Astrocyte (in vitro differentiated cells and primary cell): ENCODE measurements around the gene CFD. TPM values are rescaled to one million over a fixed set of nuclear protein-coding genes. Genes with fewer than 3 reads are reported as not detected.

Experiments
- DNase-seq: peaks from one replicate; pipeline ENCODE4 v3.0.0-alpha.2; 2010; ENCODE audit warnings: low read depth
- FAIRE-seq: peaks from 2 replicates; lab custom pipeline; 2011; peaks lifted over from hg19 to GRCh38; lab: Jason Lieb, UNC
- H2AFZ ChIP-seq: 2 replicates; pipeline ENCODE4 v1.6.0; 2012; ENCODE audit warnings: low read depth, low read length, inconsistent platforms
- H3K27ac ChIP-seq: 2 replicates; pipeline ENCODE4 v1.5.1; 2011; ENCODE audit warnings: low read depth, low read length, inconsistent platforms
- H3K27me3 ChIP-seq: 2 replicates; pipeline ENCODE4 v1.6.0; 2011; ENCODE audit warnings: low read length, inconsistent platforms; ENCODE audit not compliant: insufficient read depth
- H3K36me3 ChIP-seq: 2 replicates; pipeline ENCODE4 v1.5.1; 2011; ENCODE audit warnings: low read length, inconsistent platforms; ENCODE audit not compliant: insufficient read depth
- H3K4me1 ChIP-seq: 2 replicates; pipeline ENCODE4 v1.5.1; 2011; ENCODE audit warnings: low read length, inconsistent platforms; ENCODE audit not compliant: insufficient read depth
- H3K4me2 ChIP-seq: 2 replicates; pipeline ENCODE4 v1.6.0; 2012; ENCODE audit warnings: low read length, inconsistent platforms
- H3K4me3 ChIP-seq: 2 replicates; pipeline ENCODE4 v1.5.1; 2011; ENCODE audit warnings: low read depth, mild to moderate bottlenecking, low read length, inconsistent platforms; ENCODE audit not compliant: insufficient read depth
- H3K79me2 ChIP-seq: 2 replicates; pipeline ENCODE4 v1.6.0; 2012; ENCODE audit warnings: mild to moderate bottlenecking, low read length, inconsistent platforms; ENCODE audit not compliant: insufficient read depth
- H3K9ac ChIP-seq: 2 replicates; pipeline ENCODE4 v1.6.0; 2012; ENCODE audit warnings: mild to moderate bottlenecking, low read length, inconsistent platforms
- H3K9me3 ChIP-seq: 2 replicates; pipeline ENCODE4 v1.5.1; 2012; ENCODE audit warnings: low read depth, mild to moderate bottlenecking, low read length, inconsistent platforms; ENCODE audit not compliant: insufficient read depth
- H4K20me1 ChIP-seq: 2 replicates; pipeline ENCODE4 v1.6.0; 2012; ENCODE audit warnings: low read length, inconsistent platforms; ENCODE audit not compliant: insufficient read depth
- H3K27ac Mint-ChIP-seq: one replicate; pipeline ENCODE4 v1.8.0; 2021; ENCODE audit warnings: mild to moderate bottlenecking, mixed read lengths; ENCODE audit not compliant: unreplicated experiment
- H3K27me3 Mint-ChIP-seq: one replicate; pipeline ENCODE4 v1.8.0; 2021; ENCODE audit warnings: low read depth, mixed read lengths; ENCODE audit not compliant: unreplicated experiment
- H3K36me3 Mint-ChIP-seq: one replicate; pipeline ENCODE4 v1.8.0; 2021; ENCODE audit warnings: low read depth, mixed read lengths; ENCODE audit not compliant: unreplicated experiment
- H3K4me1 Mint-ChIP-seq: one replicate; pipeline ENCODE4 v1.8.0; 2021; ENCODE audit warnings: low read depth, mixed read lengths; ENCODE audit not compliant: unreplicated experiment
- H3K4me3 Mint-ChIP-seq: one replicate; pipeline ENCODE4 v1.8.0; 2021; ENCODE audit warnings: mild to moderate bottlenecking, moderate library complexity, mixed read lengths; ENCODE audit not compliant: unreplicated experiment
- H3K9me3 Mint-ChIP-seq: one replicate; pipeline ENCODE4 v1.8.0; 2021; ENCODE audit warnings: mild to moderate bottlenecking, mixed read lengths; ENCODE audit not compliant: unreplicated experiment
- EZH2 ChIP-seq: IDR thresholded peaks from 2 replicates; pipeline ENCODE4 v1.6.1; 2012; ENCODE audit warnings: mild to moderate bottlenecking, low read length, inconsistent platforms; ENCODE audit not compliant: insufficient read depth
- total RNA-seq: library from RNA; stranded (reverse); gene quantifications from 2 replicates; pipeline ENCODE4 v1.2.1, GENCODE V29; 2021
- TF ChIP-seq, protein P1 (sequence below): IDR thresholded peaks from 2 replicates; pipeline ENCODE4 v1.5.1; 2011; ENCODE audit warnings: low read depth, mild to moderate bottlenecking, inconsistent platforms, low read length, moderate library complexity; ENCODE audit not compliant: insufficient read depth

Gene CFD
- total RNA-seq, 1 donor from 2014 or later: 0.59 TPM

DNA sequence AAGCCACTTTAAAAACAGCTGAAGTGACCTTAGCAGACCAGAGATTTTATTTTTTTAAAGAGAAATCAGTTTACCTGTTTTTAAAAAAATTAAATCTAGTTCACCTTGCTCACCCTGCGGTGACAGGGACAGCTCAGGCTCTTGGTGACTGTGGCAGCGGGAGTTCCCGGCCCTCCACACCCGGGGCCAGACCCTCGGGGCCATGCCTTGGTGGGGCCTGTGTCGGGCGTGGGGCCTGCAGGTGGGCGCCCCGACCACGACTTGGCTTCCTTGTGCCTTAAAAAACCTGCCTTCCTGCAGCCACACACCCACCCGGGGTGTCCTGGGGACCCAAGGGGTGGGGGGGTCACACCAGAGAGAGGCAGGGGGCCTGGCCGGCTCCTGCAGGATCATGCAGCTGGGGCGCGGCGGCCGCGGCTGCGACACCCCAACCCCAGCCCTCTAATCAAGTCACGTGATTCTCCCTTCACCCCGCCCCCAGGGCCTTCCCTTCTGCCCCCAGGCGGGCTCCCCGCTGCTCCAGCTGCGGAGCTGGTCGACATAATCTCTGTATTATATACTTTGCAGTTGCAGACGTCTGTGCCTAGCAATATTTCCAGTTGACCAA lies 48.5 kb upstream of the CFD start:
- H3K27ac Mint-ChIP-seq: no peak overlapping the region

DNA sequence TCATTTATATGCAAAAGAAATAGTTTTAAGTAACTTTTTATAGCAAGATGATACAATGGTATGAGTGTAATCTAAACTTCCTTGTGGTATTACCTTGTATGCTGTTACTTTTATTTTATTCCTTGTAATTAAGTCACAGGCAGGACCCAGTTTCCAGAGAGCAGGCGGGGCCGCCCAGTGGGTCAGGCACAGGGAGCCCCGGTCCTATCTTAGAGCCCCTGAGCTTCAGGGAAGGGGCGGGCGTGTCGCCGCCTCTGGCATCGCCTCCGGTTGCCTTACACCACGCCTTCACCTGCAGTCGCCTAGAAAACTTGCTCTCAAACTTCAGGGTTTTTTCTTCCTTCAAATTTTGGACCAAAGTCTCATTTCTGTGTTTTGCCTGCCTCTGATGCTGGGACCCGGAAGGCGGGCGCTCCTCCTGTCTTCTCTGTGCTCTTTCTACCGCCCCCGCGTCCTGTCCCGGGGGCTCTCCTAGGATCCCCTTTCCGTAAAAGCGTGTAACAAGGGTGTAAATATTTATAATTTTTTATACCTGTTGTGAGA lies 47.9 kb upstream of the CFD start:
- no peak overlapping the region for H3K27ac Mint-ChIP-seq
- peaks cover 14% of the 10 kb centered on the region for H3K36me3 Mint-ChIP-seq
- no peaks in the 10 kb centered on the region for H3K9me3 ChIP-seq
- H3K4me1 Mint-ChIP-seq: no peaks in the 10 kb centered on the region
- H3K9me3 Mint-ChIP-seq: no peaks in the 10 kb centered on the region
- no peak overlapping the region for H3K9ac ChIP-seq
- TF ChIP-seq, protein P1, sequence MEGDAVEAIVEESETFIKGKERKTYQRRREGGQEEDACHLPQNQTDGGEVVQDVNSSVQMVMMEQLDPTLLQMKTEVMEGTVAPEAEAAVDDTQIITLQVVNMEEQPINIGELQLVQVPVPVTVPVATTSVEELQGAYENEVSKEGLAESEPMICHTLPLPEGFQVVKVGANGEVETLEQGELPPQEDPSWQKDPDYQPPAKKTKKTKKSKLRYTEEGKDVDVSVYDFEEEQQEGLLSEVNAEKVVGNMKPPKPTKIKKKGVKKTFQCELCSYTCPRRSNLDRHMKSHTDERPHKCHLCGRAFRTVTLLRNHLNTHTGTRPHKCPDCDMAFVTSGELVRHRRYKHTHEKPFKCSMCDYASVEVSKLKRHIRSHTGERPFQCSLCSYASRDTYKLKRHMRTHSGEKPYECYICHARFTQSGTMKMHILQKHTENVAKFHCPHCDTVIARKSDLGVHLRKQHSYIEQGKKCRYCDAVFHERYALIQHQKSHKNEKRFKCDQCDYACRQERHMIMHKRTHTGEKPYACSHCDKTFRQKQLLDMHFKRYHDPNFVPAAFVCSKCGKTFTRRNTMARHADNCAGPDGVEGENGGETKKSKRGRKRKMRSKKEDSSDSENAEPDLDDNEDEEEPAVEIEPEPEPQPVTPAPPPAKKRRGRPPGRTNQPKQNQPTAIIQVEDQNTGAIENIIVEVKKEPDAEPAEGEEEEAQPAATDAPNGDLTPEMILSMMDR: no peak
- TF ChIP-seq EZH2: no peak
- H3K27ac ChIP-seq: no peak overlapping the region
- peaks cover 66% of the 10 kb centered on the region for H4K20me1 ChIP-seq
- DNase-seq: no peak
- no peak overlapping the region for H3K4me3 Mint-ChIP-seq
- no peaks in the 10 kb centered on the region for H3K4me1 ChIP-seq
- no peak for FAIRE-seq
- H3K27me3 Mint-ChIP-seq: no peaks in the 10 kb centered on the region
- H3K4me2 ChIP-seq: no peak overlapping the region
- H3K4me3 ChIP-seq: no peak overlapping the region
- H3K27me3 ChIP-seq: no peaks in the 10 kb centered on the region
- peaks cover 41% of the 10 kb centered on the region for H3K79me2 ChIP-seq
- no peak overlapping the region for H2AFZ ChIP-seq
- peaks cover 32% of the 10 kb centered on the region for H3K36me3 ChIP-seq

More for the DNA sequence above, 48.5 kb upstream of the CFD start:
- DNase-seq (no peak), FAIRE-seq (no peak)
- Histone ChIP-seq H3K9me3 (no peaks in the 10 kb centered on the region), H2AFZ (no peak overlapping the region), H3K4me1 (no peaks in the 10 kb centered on the region), H3K9ac (no peak overlapping the region), H3K79me2 (peaks cover 47% of the 10 kb centered on the region), H4K20me1 (peaks cover 68% of the 10 kb centered on the region), H3K27me3 (no peaks in the 10 kb centered on the region), H3K27ac (no peak overlapping the region), H3K36me3 (peaks cover 34% of the 10 kb centered on the region), H3K4me2 (no peak overlapping the region), H3K4me3 (no peak overlapping the region)
- Mint-ChIP-seq H3K4me3 (no peak overlapping the region), H3K36me3 (peaks cover 12% of the 10 kb centered on the region), H3K4me1 (no peaks in the 10 kb centered on the region), H3K27me3 (no peaks in the 10 kb centered on the region), H3K9me3 (no peaks in the 10 kb centered on the region)
- TF ChIP-seq EZH2: no peak
- TF ChIP-seq, protein P1: no peak

DNA sequence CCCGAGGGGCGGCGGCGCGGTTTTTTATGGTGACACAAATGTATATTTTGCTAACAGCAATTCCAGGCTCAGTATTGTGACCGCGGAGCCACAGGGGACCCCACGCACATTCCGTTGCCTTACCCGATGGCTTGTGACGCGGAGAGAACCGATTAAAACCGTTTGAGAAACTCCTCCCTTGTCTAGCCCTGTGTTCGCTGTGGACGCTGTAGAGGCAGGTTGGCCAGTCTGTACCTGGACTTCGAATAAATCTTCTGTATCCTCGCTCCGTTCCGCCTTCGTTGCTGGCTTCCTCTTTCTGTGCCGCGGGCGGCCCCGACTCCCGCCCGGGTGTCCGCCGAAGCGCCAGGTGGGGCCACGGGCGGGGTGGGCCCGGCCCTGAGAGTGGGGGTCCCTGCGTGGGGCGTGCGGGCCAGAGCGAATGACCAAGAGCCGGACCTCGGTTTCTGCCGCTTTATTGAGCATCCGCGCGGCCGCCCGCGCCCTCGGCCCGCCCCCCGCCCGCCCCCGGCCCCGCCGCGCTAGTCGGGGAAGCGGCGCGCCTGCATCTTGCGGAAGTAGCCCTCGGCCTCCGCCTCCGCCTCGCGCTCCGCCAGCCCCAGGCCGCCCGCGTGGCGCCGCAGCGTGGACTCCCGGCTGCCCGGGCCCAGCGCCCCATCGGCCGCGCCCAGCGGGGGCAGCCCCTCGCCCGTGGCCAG lies 47.3 kb upstream of the CFD start:
- FAIRE-seq (no peak), DNase-seq (no peak)
- Mint-ChIP-seq H3K4me3 (no peak overlapping the region), H3K9me3 (no peaks in the 10 kb centered on the region), H3K27me3 (no peaks in the 10 kb centered on the region), H3K27ac (no peak overlapping the region), H3K4me1 (no peaks in the 10 kb centered on the region), H3K36me3 (peaks cover 13% of the 10 kb centered on the region)
- no peak for TF ChIP-seq EZH2
- TF ChIP-seq, protein P1: no peak
- no peak overlapping the region for H2AFZ ChIP-seq
- H3K27me3 ChIP-seq: no peaks in the 10 kb centered on the region
- no peaks in the 10 kb centered on the region for H3K4me1 ChIP-seq
- H3K27ac ChIP-seq: no peak overlapping the region
- H3K4me3 ChIP-seq: no peak overlapping the region
- H3K79me2 ChIP-seq: peaks cover 35% of the 10 kb centered on the region
- H3K9ac ChIP-seq: no peak overlapping the region
- H4K20me1 ChIP-seq: peaks cover 60% of the 10 kb centered on the region
- peaks cover 26% of the 10 kb centered on the region for H3K36me3 ChIP-seq
- H3K4me2 ChIP-seq: no peak overlapping the region
- no peaks in the 10 kb centered on the region for H3K9me3 ChIP-seq
